ENCODE measurements around the gene LRRC45. TPM values are rescaled to one million over a fixed set of nuclear protein-coding genes. Genes with fewer than 3 reads are reported as not detected.

The LRRC45 gene
- total RNA-seq, 1 donor from 2014 or later, result 17.3 TPM

DNA sequence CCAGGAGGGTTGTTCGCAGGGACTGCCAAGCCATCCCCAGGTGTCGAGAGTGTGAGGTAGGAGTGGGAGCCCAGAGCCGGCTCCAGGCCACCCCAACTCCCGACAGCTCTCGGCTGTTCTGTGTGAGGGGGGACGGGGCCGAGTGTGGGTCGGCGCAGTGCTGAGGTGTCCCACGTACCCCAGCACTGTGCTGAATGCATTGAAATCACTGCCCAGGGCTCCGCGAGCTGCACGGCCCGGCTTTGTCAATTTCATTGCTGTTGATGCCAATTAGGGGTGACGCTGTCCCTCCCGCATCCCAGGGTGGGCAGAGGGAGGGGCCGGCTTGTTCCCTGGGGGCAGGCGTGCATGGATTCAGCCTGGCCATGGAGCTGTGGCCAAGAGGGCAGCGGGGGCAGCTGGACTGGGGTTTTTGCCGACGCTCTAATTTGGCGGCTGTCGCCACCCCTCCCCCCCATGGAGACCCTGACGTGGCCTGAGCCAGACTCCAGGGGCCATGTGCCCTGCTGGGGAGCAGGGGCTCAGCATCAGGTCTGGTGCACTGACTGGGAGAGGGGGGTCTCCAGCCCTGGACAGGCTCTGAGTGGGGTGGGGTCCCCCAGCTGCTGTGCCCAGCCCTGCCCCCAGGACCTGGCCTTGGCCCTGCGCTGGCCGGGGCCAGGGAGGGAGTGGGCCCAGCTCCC is 14.7 kb upstream of the LRRC45 start:
- peaks cover 10% of the 10 kb centered on the region for H3K4me1 ChIP-seq
- no peak for DNase-seq
- H3K27me3 ChIP-seq (ENCODE audit: low read depth), result no peaks in the 10 kb centered on the region
- peaks cover 10% of the 10 kb centered on the region for H3K36me3 ChIP-seq
- no peak overlapping the region for H3K4me3 ChIP-seq
- TF ChIP-seq, protein P1, sequence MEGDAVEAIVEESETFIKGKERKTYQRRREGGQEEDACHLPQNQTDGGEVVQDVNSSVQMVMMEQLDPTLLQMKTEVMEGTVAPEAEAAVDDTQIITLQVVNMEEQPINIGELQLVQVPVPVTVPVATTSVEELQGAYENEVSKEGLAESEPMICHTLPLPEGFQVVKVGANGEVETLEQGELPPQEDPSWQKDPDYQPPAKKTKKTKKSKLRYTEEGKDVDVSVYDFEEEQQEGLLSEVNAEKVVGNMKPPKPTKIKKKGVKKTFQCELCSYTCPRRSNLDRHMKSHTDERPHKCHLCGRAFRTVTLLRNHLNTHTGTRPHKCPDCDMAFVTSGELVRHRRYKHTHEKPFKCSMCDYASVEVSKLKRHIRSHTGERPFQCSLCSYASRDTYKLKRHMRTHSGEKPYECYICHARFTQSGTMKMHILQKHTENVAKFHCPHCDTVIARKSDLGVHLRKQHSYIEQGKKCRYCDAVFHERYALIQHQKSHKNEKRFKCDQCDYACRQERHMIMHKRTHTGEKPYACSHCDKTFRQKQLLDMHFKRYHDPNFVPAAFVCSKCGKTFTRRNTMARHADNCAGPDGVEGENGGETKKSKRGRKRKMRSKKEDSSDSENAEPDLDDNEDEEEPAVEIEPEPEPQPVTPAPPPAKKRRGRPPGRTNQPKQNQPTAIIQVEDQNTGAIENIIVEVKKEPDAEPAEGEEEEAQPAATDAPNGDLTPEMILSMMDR (IDR thresholded peaks at IDR 0.05), result no peak
- H3K27ac ChIP-seq, result no peak overlapping the region
- intact Hi-C loops (cut with DNase I), result no loop called here
- no peak for ATAC-seq
- H3K9me3 ChIP-seq, result no peaks in the 10 kb centered on the region

DNA sequence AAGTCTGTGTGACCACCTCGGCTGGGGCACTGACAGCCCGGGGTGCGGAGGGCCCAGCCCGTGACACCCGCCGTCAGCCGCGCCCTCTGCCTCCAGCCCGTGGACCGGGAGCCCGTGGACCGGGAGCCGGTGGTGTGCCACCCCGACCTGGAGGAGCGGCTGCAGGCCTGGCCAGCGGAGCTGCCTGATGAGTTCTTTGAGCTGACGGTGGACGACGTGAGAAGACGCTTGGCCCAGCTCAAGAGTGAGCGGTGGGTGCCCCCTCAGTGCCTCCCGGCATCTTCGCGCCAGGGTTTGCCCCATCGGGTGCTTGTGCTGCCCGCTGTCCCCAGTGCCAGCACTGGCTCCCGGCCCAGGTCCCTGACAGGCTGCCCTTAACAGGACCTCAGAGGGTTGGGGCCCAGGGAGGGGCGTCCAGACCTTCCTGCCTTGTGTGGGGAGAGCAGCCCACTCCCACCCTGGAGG is 14.1 kb upstream of the LRRC45 start:
- H3K4me3 ChIP-seq, result no peak overlapping the region
- no peaks in the 10 kb centered on the region for H3K27me3 ChIP-seq (ENCODE audit: low read depth)
- H3K9me3 ChIP-seq, result no peaks in the 10 kb centered on the region
- peaks cover 10% of the 10 kb centered on the region for H3K36me3 ChIP-seq
- ATAC-seq (no peak), DNase-seq (no peak)
- intact Hi-C loops (cut with DNase I), result no loop called here
- H3K4me1 ChIP-seq, result peaks cover 7% of the 10 kb centered on the region
- TF ChIP-seq, protein P1 (IDR thresholded peaks at IDR 0.05), result no peak
- H3K27ac ChIP-seq, result no peak overlapping the region

DNA sequence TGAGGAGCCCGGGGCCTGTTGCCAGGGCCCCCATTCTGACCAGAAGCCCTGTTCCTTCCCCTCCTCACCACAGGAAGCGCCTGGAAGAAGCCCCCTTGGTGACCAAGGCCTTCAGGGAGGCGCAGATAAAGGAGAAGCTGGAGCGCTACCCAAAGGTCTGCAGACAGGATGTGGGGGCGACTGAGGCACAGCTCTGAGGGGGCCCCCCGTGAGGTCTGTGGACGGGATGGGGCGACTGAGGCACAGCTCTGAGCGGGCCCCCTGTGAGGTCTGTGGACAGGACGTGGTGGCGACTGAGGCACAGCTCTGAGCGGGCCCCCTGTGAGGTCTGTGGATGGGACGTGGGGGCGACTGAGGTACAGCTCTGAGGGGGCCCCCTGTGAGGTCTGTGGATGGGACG is 13.7 kb upstream of the LRRC45 start:
- Histone ChIP-seq H3K27me3 (ENCODE audit: low read depth) (no peaks in the 10 kb centered on the region), H3K4me3 (no peak overlapping the region), H3K4me1 (peaks cover 4% of the 10 kb centered on the region), H3K27ac (no peak overlapping the region), H3K9me3 (no peaks in the 10 kb centered on the region), H3K36me3 (peaks cover 10% of the 10 kb centered on the region)
- ATAC-seq (no peak), DNase-seq (no peak)
- TF ChIP-seq, protein P1 (IDR thresholded peaks at IDR 0.05), result no peak
- intact Hi-C loops (cut with DNase I), result no loop called here

DNA sequence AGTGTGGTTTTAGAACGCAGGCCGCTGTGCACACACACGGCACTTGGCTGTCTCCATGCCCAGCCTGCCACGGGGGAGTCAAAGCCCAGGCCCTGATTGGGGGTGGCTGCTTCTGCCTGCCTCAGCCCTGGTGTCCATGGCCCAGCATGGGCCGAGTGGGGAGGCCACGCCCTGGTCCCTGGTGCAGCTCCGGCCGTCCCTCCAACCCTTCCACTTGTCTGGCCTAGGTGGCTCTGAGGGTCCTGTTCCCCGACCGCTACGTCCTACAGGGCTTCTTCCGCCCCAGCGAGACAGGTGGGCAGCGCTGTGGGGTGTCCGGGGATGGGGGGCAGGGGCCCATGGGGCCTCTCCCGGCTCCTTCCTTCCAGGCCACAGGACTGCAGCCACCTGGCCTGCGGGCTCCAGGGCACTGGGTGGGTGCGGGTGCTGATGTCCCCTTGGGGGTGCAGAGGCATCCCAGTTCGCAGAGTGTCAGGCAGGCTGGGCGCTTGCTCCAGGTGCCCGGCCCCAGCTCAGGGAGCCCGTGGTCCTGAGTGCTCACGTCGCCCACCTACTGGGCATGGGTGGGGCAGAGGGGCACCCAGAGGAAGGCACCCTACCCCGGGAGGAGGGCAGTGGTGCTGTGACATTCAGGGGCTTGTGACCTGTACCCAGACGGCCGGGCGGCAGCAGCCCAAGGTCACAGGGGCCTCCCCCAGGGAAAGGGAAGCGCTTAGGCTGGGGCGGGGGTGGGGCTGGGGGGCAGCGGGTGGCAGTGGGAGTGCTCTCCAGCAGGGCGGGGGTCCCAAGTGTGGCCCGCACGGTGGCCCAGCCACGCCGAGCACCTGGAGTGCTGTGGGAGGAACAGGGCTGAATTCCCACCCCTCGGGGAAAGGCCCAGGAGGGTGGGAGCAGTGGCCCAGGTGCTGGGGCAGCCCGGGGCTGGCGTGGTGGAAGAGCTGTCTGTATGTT is 12.3 kb upstream of the LRRC45 start:
- no peak for DNase-seq
- Histone ChIP-seq H3K27me3 (ENCODE audit: low read depth) (no peaks in the 10 kb centered on the region), H3K4me1 (peaks cover 4% of the 10 kb centered on the region), H3K9me3 (no peaks in the 10 kb centered on the region), H3K27ac (no peak overlapping the region), H3K4me3 (no peak overlapping the region), H3K36me3 (peaks cover 10% of the 10 kb centered on the region)
- intact Hi-C loops (cut with DNase I), result no loop called here
- ATAC-seq, result no peak
- TF ChIP-seq, protein P1 (IDR thresholded peaks at IDR 0.05), result no peak

DNA sequence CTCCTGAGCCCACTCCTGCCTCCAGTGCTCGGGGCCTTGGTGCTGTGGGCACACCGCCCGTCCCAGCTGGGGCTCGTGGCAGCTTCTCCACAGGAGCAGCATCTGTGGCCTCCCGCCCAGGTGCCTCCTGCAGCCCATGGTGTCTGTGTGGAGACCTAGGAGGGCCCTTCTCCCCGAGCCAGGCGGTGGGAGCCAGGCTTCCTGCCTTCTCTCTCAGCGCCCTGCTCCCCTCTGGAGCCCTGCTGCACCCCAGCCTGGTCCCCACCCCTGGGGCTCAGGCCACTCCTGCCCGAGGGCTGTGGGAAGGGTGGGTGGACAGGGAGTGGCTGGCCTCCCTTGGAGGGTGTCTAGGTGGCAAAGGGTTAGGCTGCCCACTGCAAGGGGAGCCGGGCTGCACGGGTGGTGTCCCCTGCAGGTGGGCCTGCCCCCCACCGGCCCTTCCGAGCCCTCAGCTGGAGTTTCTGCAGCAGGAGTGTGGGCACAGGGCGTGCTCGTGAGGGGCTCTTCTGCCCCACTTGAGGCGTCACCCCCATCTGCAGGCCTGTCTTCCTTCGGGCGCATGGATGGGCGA is 11.4 kb upstream of the LRRC45 start:
- Histone ChIP-seq H3K36me3 (peaks cover 10% of the 10 kb centered on the region), H3K4me1 (peaks cover 4% of the 10 kb centered on the region), H3K27me3 (ENCODE audit: low read depth) (no peaks in the 10 kb centered on the region), H3K4me3 (no peak overlapping the region), H3K9me3 (no peaks in the 10 kb centered on the region), H3K27ac (peak overlapping the region; percentile 80)
- intact Hi-C loops (cut with DNase I), result no loop called here
- TF ChIP-seq, protein P1 (IDR thresholded peaks at IDR 0.05), result no peak
- DNase-seq (no peak), ATAC-seq (no peak)
